ENCODE measurements around the gene TRIP13.

Gene TRIP13

DNA sequence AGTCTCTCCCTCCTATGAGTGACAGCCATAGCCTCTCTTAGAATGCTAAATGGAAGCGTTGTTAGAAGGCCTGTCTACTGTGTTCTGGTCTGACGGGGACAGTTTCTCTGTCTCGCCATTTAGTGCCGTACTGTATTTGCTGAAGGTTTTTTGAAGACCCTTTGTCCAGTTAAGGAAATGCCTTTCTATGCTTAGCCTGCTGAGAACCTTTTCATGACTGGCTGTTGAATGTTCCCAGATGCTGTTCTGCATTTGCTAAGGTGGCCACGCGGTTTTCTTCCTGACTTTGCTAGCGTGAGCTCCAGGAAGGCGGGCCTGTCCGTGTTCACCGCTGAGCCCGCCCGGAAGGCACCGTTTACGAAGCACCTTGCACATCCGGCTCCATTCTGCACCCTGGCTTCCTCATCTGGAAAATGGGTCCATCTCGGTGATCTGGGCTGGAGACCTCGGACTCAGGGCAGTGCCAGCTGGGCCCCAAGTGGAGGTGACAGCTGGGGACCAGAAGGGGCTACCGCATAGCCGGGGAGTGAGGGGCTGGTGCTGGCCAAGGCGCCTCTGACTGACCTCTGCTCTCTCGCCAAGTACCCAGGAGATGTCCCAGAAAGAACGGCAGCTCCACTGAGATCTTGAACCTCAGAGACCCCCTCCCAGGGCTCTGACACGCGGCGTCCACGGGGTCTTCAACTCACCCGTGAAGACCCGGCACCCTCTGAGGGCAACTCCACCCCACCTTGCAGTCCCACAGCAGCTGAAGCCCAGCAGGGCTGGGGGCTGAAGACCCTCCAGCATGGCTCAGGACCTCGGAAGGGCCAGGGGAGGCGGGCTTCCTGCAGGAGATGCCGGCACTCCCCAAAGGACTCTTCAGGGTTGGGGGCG, 63.4 kb downstream of the TRIP13 start:
- in situ Hi-C loops (cut with HindIII; ENCODE audit: low pct_ligation_motif_present, low pct_unique_long_range_greater_than_20kb, low sequenced_read_pairs), result no loop called here

GRCh38 chr5:956941-957747, 64.5 kb downstream of the TRIP13 start:
- peak; percentile 93 for DNase-seq
- in situ Hi-C loops (cut with HindIII; ENCODE audit: low pct_ligation_motif_present, low pct_unique_long_range_greater_than_20kb, low sequenced_read_pairs), result no loop called here

More for the DNA sequence above, 63.4 kb downstream of the TRIP13 start:
- DNase-seq, result no peak

DNA sequence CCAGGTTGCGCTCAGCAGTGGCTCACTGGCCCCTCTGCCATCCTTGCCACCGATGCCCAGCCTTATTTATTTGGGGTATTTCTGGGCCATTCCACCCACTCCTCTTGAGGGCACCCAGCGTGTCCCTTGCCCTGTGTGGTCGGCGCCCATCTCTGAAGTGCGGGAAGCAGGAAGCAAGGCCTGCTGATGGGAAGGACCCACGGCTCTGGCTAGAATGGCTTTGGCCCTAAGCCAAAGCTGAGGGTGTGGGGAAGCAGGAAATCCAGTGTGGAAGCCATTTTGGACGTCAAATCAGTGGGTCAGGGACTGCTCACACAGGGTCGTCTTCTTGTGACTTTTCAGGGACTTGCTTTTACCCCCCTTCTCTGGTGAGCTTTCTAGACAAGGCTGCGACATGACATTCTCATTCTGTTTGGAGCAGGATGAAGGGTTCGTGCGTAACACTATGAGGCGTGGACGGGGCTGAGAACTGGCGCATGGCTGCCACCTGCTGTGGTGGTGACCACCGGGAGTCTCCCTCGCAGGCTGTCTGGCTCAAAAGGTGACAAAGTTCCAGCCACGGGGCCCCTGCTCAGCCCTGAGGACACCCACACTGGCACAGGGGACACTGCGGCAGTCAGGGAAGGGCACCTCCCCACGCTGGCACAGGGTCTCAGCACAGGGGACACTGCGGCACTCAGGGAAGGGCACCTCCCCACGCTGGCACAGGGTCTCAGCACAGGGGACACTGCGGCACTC, 65.2 kb downstream of the TRIP13 start:
- peak; percentile 34 for DNase-seq
- in situ Hi-C loops (cut with HindIII; ENCODE audit: low pct_ligation_motif_present, low pct_unique_long_range_greater_than_20kb, low sequenced_read_pairs), result no loop called here

DNA sequence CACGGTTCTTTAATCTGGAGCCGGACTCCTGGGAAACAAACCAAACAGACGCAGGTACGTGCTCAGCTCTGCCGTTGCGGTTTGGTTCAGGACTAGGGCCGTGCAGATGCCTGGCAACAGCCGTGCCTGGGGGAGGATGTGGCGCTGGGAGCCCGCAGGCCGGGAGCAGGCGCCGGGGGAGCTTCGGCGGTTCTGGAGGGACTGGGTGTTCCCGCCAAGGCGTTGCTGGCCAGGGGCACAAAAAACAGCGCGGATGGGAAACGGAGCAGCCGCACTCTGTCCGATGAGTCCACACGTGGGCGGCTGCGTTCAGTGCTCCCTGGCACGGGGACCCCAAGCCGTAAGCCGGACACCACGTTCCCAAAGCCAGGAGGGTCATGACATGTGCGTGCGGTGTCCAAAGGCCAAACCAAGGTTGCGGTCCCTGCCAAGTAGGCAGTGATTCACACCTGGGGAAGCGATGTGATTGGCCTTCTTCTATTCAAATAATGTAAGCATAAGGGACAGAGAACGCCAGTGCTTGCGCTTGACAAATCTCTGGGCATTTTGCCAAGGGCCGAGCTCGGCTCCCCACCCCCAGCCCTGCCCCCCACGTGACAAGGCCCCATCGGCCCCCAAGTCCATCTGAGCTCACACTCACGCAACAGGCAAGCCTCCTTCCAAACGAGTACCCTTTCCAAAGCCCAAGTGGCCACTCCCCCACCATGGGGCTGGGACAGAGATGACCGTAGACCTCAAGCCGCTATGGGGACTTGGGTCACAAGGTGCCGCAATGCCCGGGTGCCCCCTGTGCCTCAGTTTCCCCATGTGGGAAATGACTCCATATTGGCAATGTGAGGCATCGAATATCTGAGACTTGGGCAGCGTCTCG, 66.3 kb downstream of the TRIP13 start:
- peak; percentile 54 for DNase-seq
- in situ Hi-C loops (cut with HindIII; ENCODE audit: low pct_ligation_motif_present, low pct_unique_long_range_greater_than_20kb, low sequenced_read_pairs), result no loop called here

DNA sequence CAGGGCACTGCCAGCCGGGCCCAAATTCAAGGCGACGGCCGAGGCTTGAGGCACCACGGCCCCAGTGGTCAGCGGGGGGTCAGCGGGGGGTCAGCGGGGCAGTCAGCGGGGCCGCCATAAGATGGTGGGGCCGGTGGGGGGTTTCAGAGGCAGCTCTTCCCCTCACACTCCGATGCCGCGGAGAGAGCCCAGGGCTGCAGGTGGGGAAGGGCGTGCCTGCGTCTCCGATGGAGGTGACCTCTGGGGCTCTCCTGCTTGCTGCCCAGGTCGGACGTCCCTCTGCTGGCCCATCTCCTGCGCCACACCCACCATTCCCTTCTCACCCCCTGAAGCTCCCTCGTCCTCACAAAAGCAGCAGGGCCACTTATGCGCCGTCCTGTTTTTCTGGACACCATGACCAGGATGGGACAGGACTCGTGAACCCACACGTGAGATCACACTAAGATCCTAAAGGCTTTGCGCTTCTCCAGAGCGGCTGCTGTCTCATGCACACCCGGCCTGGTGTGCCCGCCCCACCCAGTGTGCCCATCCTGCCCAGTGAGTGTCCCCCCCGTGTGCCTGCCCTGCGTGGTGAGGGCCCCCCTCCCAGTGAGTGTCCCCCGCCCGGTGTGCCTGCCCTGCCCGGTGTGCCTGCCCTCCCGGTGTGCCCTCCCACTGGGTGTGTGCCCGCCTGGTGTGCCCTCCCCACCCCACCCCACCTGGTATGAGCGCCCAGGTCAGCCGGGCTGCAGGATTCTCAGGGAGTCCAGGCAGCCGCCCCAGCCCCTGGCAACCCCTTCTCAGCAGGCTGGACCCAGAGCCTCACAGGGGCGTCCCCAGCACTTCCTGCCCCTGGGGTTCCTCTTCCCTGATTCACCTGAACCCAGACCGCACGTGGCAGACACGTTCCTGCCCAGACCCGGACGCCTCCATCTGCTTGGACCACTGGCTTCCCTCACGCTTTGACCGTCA, 67.2 kb downstream of the TRIP13 start:
- DNase-seq, result no peak
- in situ Hi-C loops (cut with HindIII; ENCODE audit: low pct_ligation_motif_present, low pct_unique_long_range_greater_than_20kb, low sequenced_read_pairs), result no loop called here

GRCh38 chr5:960551-960950, 67.9 kb downstream of the TRIP13 start:
- no peak for DNase-seq
- in situ Hi-C loops (cut with HindIII; ENCODE audit: low pct_ligation_motif_present, low pct_unique_long_range_greater_than_20kb, low sequenced_read_pairs), result no loop called here

GRCh38 chr5:961002-961710, 68.5 kb downstream of the TRIP13 start:
- no peak for DNase-seq
- in situ Hi-C loops (cut with HindIII; ENCODE audit: low pct_ligation_motif_present, low pct_unique_long_range_greater_than_20kb, low sequenced_read_pairs), result no loop called here

DNA sequence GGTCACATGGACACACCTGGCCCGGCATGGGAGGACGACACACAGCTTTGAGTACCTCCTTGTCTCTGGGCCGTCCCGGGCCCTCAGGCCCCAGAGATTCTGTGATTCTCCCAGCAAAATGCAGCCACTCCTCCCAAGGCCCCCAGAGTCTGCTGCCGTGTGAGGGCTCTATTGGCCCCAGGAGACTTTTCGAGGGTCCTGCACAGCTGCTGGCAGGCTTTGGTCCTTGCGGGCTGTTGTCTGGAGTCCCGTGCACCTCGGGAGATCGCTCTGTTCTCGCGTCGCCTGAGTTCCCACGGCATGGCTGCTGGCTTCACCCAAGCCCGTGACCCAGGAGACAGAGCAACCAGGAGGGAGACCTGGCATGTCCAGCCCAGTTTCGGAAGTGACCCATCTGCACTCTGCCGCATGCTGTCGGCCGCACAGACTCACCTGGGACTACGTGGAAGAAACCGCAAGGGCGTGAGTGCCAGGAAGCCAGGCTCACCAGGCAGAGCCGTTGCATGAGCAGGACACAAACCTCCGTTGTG, 69.1 kb downstream of the TRIP13 start:
- DNase-seq, result no peak
- in situ Hi-C loops (cut with HindIII; ENCODE audit: low pct_ligation_motif_present, low pct_unique_long_range_greater_than_20kb, low sequenced_read_pairs), result no loop called here

DNA sequence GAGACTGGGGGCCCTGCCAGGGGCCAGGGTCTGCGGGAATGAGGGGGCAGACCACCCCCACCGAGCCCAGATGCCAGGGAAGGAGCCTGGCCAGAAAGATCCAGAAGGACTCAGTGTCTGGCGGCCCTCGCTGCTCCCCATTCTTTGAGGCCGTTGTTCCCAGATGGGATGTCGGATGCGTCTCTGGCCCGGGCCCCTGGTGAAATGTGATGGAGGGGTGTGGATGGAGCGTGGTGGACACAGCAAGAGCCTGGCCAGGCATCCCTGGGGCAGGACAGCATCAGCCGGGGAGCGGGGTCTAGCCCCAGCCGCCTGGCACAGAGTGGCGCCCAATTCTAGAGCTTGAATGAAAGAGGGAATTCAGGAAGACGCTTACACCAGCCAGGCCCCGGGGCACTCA, 69.7 kb downstream of the TRIP13 start:
- DNase-seq, result no peak
- in situ Hi-C loops (cut with HindIII; ENCODE audit: low pct_ligation_motif_present, low pct_unique_long_range_greater_than_20kb, low sequenced_read_pairs), result no loop called here

- in situ Hi-C loops (cut with HindIII; ENCODE audit: low pct_ligation_motif_present, low pct_unique_long_range_greater_than_20kb, low sequenced_read_pairs), result no loop called here
- no peak for DNase-seq
Measured at GRCh38 chr5:962801-963200, 70.1 kb downstream of the TRIP13 start.

- no peak for DNase-seq
- in situ Hi-C loops (cut with HindIII; ENCODE audit: low pct_ligation_motif_present, low pct_unique_long_range_greater_than_20kb, low sequenced_read_pairs), result no loop called here
Measured at GRCh38 chr5:963310-963672, 70.6 kb downstream of the TRIP13 start.

- DNase-seq, result no peak
- in situ Hi-C loops (cut with HindIII; ENCODE audit: low pct_ligation_motif_present, low pct_unique_long_range_greater_than_20kb, low sequenced_read_pairs), result no loop called here
Measured at GRCh38 chr5:963673-964531, 71.2 kb downstream of the TRIP13 start.

DNA sequence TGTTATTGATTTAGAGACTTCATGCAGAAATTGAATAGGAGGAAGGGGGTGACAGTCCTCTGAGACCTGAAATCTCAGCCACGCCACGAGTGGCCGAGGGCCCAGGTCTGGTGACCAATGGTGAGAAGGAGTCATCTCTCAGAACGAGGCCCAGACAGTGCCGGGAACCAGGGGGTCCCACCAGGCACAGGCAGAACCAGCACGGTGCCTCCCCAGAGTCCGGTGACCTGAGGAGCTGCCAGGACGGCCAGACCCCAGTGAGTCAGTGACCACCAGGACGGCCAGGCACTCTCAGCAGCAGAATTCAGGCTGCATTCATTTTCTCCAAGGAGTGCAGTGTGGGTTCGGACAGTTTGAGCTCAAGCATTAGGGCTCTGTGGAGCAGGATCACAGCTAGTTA, 72.1 kb downstream of the TRIP13 start:
- in situ Hi-C loops (cut with HindIII; ENCODE audit: low pct_ligation_motif_present, low pct_unique_long_range_greater_than_20kb, low sequenced_read_pairs), result no loop called here
- DNase-seq, result no peak

DNA sequence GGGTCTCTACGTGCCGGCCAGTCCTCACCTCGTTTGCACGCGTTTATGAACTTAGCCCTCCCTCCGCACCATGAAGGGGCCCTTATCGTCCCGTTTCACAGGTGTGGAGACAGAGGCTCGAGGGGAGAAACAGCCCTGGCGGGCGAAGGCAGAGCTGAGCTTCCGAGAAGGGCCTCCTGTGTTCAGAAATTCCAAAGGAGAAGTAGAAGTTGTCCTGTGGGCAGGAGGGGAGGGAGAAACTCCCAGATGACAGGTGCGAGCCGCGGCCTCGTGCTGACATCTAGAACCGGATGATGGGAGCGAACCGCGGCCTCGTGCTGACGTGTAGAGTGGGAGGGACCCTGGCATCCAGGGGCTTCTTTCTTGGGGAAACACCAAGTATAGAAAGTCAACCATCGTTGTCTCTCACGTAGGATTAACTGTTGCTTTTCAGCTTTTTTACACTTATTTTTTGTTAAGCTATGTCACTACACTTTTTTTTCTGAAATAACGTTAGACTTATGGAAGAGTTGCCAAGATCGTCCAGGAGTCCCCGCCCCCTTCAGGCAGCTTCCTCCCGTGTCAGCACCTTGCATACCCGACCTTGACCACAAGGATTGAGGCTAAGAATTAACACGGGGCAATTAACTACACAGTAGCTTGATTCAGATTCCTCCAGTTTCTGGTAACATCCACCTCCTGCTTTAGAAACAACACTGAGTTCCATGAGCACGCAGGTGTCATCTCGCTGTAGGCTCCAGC, 73.1 kb downstream of the TRIP13 start:
- in situ Hi-C loops (cut with HindIII; ENCODE audit: low pct_ligation_motif_present, low pct_unique_long_range_greater_than_20kb, low sequenced_read_pairs), result no loop called here
- DNase-seq, result no peak

GRCh38 chr5:966345-966710, 73.6 kb downstream of the TRIP13 start:
- in situ Hi-C loops (cut with HindIII; ENCODE audit: low pct_ligation_motif_present, low pct_unique_long_range_greater_than_20kb, low sequenced_read_pairs), result no loop called here
- DNase-seq, result no peak
